Liver (tissue), 9 donors: ENCODE results near the gene PMP22. TPM values are rescaled to one million over a fixed set of nuclear protein-coding genes. Genes with fewer than 3 reads are reported as not detected.

Source experiments
- DNase-seq: peaks from one replicate; pipeline ENCODE4 v3.0.0-alpha.2; 2017; ENCODE audit warnings: low spot score
- H3K27ac ChIP-seq, 2 donors: one replicate each; pipeline ENCODE4 v1.7.0; 2013; ENCODE audit warnings: inconsistent platforms in 2 of 2, low read length in 2 of 2, control low read depth in 1 of 2, low read depth in 1 of 2, mild to moderate bottlenecking in 1 of 2
- H3K27me3 ChIP-seq, 4 donors: one replicate each; pipeline versions ENCODE4 v1.6.1 to v1.7.0; 2013; ENCODE audit warnings: low read length in 3 of 4, inconsistent platforms in 1 of 4, mild to moderate bottlenecking in 1 of 4, moderate library complexity in 1 of 4; ENCODE audit not compliant: control insufficient read depth in 4 of 4, insufficient read depth in 4 of 4
- H3K36me3 ChIP-seq, 4 donors: one replicate each; pipeline versions ENCODE4 v1.6.1 to v1.7.0; 2013; ENCODE audit warnings: low read length in 3 of 4, mild to moderate bottlenecking in 3 of 4, low read depth in 1 of 4, moderate library complexity in 1 of 4; ENCODE audit not compliant: control insufficient read depth in 4 of 4, insufficient read depth in 3 of 4
- H3K4me1 ChIP-seq, 4 donors: one replicate each; pipeline versions ENCODE4 v1.6.1 to v1.7.0; 2013; ENCODE audit warnings: low read length in 3 of 4, mild to moderate bottlenecking in 3 of 4, moderate library complexity in 1 of 4; ENCODE audit not compliant: control insufficient read depth in 4 of 4, insufficient read depth in 4 of 4
- H3K4me3 ChIP-seq, 3 donors: one replicate each; pipeline versions ENCODE4 v1.6.1 to v1.7.0; 2013; ENCODE audit warnings: low read length in 3 of 3, control low read depth in 1 of 3, low read depth in 1 of 3, mild to moderate bottlenecking in 1 of 3
- H3K9ac ChIP-seq, 2 donors: one replicate each; pipeline ENCODE4 v1.7.0; 2013; ENCODE audit warnings: low read length in 2 of 2, mild to moderate bottlenecking in 2 of 2, moderate library complexity in 2 of 2, control low read depth in 1 of 2, low read depth in 1 of 2
- H3K9me3 ChIP-seq, 4 donors: one replicate each; pipeline versions ENCODE4 v1.6.1 to v1.7.0; 2013; ENCODE audit warnings: low read length in 3 of 4; ENCODE audit not compliant: control insufficient read depth in 4 of 4
- FOXA1 ChIP-seq: IDR thresholded peaks from 2 replicates; pipeline ENCODE4 v1.6.1; 2016; ENCODE audit warnings: antibody characterized with exemption
- FOXA2 ChIP-seq: IDR thresholded peaks from 2 replicates; pipeline ENCODE4 v1.6.1; 2016; ENCODE audit warnings: antibody characterized with exemption
- GABPA ChIP-seq, 2 donors: IDR thresholded peaks in 1 of 2; conservative IDR thresholded peaks in 1 of 2; 2 replicates each; pipeline ENCODE4 v1.6.1; 2016; ENCODE audit warnings: antibody characterized with exemption in 2 of 2, mild to moderate bottlenecking in 1 of 2, moderate library complexity in 1 of 2
- HNF4A ChIP-seq, 2 donors: conservative IDR thresholded peaks; 2 replicates each; pipeline ENCODE4 v1.6.1; 2016; ENCODE audit warnings: antibody characterized with exemption in 2 of 2, mild to moderate bottlenecking in 2 of 2
- HNF4G ChIP-seq: IDR thresholded peaks from 2 replicates; pipeline ENCODE4 v1.6.1; 2016; ENCODE audit warnings: antibody characterized with exemption
- JUND ChIP-seq, 2 donors: IDR thresholded peaks; 2 replicates each; pipeline ENCODE4 v1.6.1; 2016; ENCODE audit warnings: antibody characterized with exemption in 2 of 2
- NR2F2 ChIP-seq: IDR thresholded peaks from 2 replicates; pipeline ENCODE4 v1.6.1; 2016; ENCODE audit warnings: antibody characterized with exemption
- RAD21 ChIP-seq, 2 donors: IDR thresholded peaks; 2 replicates each; pipeline ENCODE4 v1.6.1; 2016; ENCODE audit warnings: antibody characterized with exemption in 2 of 2, mild to moderate bottlenecking in 2 of 2
- RXRA ChIP-seq, 2 donors: IDR thresholded peaks; 2 replicates each; pipeline ENCODE4 v1.6.1; 2017 to 2018; ENCODE audit warnings: antibody characterized with exemption in 2 of 2, mild to moderate bottlenecking in 1 of 2
- SP1 ChIP-seq: IDR thresholded peaks from 2 replicates; pipeline ENCODE4 v1.6.1; 2018; ENCODE audit warnings: antibody characterized with exemption, mild to moderate bottlenecking
- TAF1 ChIP-seq: conservative IDR thresholded peaks from 2 replicates; pipeline ENCODE4 v1.6.1; 2016; ENCODE audit warnings: antibody characterized with exemption, mild to moderate bottlenecking
- YY1 ChIP-seq: IDR thresholded peaks from 2 replicates; pipeline ENCODE4 v1.6.1; 2016; ENCODE audit warnings: antibody characterized with exemption, mild to moderate bottlenecking
- WGBS: extraction: QIAGEN DNeasy Blood & Tissue Kit; methylation state at CpG from one replicate; pipeline ENCODE4 v1.1.7; 2013; 5-methylcytosine and 5-hydroxymethylcytosine counted together
- polyA plus RNA-seq, 2 donors: library from polyadenylated mRNA; stranded (reverse) in 1 of 2; unstranded in 1 of 2; fragments of 200-250 nt in 1 of 2; fragments of >200 nt in 1 of 2; fragmentation: Nextera tagmentation in 1 of 2; extraction: Ambion mirVana in 1 of 2; gene quantifications; one replicate each; pipeline versions ENCODE4 v1.2.1 to v1.2.3, GENCODE V29; 2013 to 2015
- total RNA-seq, 2 donors: library from RNA; depleted of rRNA; stranded (reverse); fragments of >200 nt; gene quantifications; one replicate each; pipeline ENCODE4 v1.2.3, GENCODE V29; 2014
- TF ChIP-seq, protein P1 (sequence below): IDR thresholded peaks from 2 replicates; pipeline ENCODE4 v1.6.1; 2016; ENCODE audit warnings: antibody characterized with exemption
- TF ChIP-seq, protein P2 (sequence below): fragments of 150-350 bp; IDR thresholded peaks from 2 replicates; pipeline ENCODE4 v1.5.1; 2017; ENCODE audit warnings: improper control_type of control experiment, low read depth, low read length; ENCODE audit not compliant: missing input control
- TF ChIP-seq, protein P3 (sequence below): IDR thresholded peaks from 2 replicates; pipeline ENCODE4 v1.6.1; 2016; ENCODE audit warnings: antibody characterized with exemption
- TF ChIP-seq, protein P4 (sequence below): IDR thresholded peaks from 2 replicates; pipeline ENCODE4 v1.6.1; 2016; ENCODE audit warnings: antibody characterized with exemption, mild to moderate bottlenecking
- TF ChIP-seq, protein P5 (sequence below): IDR thresholded peaks from 2 replicates; pipeline ENCODE4 v1.6.1; 2016; ENCODE audit warnings: antibody characterized with exemption
- donor health status: healthy.
- donor health status: healthy.
- donor health status: healthy.
- donor health status: healthy.
- donor health status: healthy.

PMP22 gene
- total and polyA plus RNA-seq, 4 donors: 3.2 to 9.1 (median 5.7) TPM

DNA sequence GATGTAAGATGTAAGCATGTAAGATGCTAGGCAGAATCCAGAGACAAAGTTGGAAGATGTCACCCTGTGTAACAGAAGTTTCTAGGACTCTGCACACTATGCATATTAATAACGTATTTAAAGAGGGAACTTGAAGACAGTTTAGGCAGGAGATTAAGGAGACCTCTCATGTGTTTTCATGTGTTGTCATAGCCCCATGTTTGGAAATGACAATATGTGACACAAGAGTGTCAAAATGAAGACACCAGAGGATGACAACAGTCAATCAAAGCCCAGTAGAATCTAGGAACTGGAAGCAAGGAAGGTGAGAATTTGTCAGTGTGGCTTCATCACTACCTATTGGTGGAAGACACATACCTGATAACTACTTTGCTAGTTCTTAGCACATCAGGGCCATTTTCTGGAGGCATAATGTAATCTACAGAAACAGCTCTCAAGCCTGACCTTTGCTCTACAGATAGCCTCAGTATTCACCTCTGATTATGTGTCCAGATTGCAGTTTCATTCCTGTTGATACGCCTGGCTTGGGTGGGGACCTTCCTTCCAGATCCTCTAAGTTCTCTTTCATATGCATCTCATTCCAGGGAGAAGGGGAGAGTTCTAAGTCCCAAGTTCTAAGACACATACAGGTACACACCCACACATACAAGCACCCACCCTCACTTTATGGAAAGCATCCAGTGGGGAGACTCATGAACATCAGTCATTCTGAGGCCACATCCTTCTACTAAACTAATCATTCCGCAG, 26.3 kb downstream of the PMP22 start (continued):
- TF ChIP-seq YY1 (no peak), TAF1 (no peak), SP1 (no peak), GABPA (IDR thresholded peaks at IDR 0.05 in 1 of 2, conservative IDR thresholded peaks at IDR 0.05 in 1 of 2) (no peak), HNF4A (conservative IDR thresholded peaks at IDR 0.05) (no peak), JUND (IDR thresholded peaks at IDR 0.05) (no peak)

DNA sequence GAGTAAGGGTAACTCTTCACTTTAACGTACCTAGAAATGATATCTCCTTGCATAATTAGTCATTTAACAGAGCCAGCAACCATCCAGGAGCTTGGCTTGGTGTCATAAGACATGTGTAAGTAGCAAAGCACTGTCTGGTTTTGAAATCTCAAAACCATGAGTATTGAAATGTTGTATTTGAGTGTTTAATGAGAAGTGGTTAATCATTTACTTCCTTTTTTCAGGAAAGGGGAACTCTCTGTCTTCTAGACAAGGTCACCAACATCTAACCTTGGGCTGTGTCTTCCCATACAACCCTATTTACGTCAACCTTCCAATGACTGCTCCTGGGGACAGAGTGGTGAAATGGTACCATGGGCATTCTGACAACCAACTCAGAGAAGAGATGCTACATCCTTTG, 27.1 kb downstream of the PMP22 start:
- H3K4me1 ChIP-seq: peaks cover 0 to 5% (median 3%) of the 10 kb centered on the region in 4 donors
- WGBS: 67% methylated on average over 2 of the region's 2 CpGs
- H3K4me3 ChIP-seq: no peak overlapping the region
- no peaks in the 10 kb centered on the region for H3K27me3 ChIP-seq
- no peak for DNase-seq
- no peak for TF ChIP-seq RXRA (IDR thresholded peaks at IDR 0.05)
- TF ChIP-seq SP1: no peak
- TF ChIP-seq, protein P1, sequence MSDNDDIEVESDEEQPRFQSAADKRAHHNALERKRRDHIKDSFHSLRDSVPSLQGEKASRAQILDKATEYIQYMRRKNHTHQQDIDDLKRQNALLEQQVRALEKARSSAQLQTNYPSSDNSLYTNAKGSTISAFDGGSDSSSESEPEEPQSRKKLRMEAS: no peak
- TF ChIP-seq TAF1: no peak
- no peak for TF ChIP-seq HNF4G
- no peak for TF ChIP-seq YY1
- TF ChIP-seq, protein P2, sequence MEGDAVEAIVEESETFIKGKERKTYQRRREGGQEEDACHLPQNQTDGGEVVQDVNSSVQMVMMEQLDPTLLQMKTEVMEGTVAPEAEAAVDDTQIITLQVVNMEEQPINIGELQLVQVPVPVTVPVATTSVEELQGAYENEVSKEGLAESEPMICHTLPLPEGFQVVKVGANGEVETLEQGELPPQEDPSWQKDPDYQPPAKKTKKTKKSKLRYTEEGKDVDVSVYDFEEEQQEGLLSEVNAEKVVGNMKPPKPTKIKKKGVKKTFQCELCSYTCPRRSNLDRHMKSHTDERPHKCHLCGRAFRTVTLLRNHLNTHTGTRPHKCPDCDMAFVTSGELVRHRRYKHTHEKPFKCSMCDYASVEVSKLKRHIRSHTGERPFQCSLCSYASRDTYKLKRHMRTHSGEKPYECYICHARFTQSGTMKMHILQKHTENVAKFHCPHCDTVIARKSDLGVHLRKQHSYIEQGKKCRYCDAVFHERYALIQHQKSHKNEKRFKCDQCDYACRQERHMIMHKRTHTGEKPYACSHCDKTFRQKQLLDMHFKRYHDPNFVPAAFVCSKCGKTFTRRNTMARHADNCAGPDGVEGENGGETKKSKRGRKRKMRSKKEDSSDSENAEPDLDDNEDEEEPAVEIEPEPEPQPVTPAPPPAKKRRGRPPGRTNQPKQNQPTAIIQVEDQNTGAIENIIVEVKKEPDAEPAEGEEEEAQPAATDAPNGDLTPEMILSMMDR: no peak
- no peak for TF ChIP-seq NR2F2
- TF ChIP-seq HNF4A (conservative IDR thresholded peaks at IDR 0.05): no peak
- TF ChIP-seq, protein P3, sequence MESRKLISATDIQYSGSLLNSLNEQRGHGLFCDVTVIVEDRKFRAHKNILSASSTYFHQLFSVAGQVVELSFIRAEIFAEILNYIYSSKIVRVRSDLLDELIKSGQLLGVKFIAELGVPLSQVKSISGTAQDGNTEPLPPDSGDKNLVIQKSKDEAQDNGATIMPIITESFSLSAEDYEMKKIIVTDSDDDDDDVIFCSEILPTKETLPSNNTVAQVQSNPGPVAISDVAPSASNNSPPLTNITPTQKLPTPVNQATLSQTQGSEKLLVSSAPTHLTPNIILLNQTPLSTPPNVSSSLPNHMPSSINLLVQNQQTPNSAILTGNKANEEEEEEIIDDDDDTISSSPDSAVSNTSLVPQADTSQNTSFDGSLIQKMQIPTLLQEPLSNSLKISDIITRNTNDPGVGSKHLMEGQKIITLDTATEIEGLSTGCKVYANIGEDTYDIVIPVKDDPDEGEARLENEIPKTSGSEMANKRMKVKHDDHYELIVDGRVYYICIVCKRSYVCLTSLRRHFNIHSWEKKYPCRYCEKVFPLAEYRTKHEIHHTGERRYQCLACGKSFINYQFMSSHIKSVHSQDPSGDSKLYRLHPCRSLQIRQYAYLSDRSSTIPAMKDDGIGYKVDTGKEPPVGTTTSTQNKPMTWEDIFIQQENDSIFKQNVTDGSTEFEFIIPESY: no peak
- TF ChIP-seq FOXA1: no peak
- no peak for TF ChIP-seq FOXA2
- TF ChIP-seq GABPA (IDR thresholded peaks at IDR 0.05 in 1 of 2, conservative IDR thresholded peaks at IDR 0.05 in 1 of 2): no peak
- TF ChIP-seq, protein P4, sequence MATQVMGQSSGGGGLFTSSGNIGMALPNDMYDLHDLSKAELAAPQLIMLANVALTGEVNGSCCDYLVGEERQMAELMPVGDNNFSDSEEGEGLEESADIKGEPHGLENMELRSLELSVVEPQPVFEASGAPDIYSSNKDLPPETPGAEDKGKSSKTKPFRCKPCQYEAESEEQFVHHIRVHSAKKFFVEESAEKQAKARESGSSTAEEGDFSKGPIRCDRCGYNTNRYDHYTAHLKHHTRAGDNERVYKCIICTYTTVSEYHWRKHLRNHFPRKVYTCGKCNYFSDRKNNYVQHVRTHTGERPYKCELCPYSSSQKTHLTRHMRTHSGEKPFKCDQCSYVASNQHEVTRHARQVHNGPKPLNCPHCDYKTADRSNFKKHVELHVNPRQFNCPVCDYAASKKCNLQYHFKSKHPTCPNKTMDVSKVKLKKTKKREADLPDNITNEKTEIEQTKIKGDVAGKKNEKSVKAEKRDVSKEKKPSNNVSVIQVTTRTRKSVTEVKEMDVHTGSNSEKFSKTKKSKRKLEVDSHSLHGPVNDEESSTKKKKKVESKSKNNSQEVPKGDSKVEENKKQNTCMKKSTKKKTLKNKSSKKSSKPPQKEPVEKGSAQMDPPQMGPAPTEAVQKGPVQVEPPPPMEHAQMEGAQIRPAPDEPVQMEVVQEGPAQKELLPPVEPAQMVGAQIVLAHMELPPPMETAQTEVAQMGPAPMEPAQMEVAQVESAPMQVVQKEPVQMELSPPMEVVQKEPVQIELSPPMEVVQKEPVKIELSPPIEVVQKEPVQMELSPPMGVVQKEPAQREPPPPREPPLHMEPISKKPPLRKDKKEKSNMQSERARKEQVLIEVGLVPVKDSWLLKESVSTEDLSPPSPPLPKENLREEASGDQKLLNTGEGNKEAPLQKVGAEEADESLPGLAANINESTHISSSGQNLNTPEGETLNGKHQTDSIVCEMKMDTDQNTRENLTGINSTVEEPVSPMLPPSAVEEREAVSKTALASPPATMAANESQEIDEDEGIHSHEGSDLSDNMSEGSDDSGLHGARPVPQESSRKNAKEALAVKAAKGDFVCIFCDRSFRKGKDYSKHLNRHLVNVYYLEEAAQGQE: no peak
- TF ChIP-seq, protein P5, sequence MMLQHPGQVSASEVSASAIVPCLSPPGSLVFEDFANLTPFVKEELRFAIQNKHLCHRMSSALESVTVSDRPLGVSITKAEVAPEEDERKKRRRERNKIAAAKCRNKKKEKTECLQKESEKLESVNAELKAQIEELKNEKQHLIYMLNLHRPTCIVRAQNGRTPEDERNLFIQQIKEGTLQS: no peak
- TF ChIP-seq RAD21 (IDR thresholded peaks at IDR 0.05): no peak
- no peak overlapping the region for H3K27ac ChIP-seq
- H3K9me3 ChIP-seq: no peaks in the 10 kb centered on the region
- no peak overlapping the region for H3K9ac ChIP-seq
- no peaks in the 10 kb centered on the region for H3K36me3 ChIP-seq
